Heart left ventricle (tissue), 16 donors: ENCODE data around the gene LRRC26. TPM values are rescaled to one million over a fixed set of nuclear protein-coding genes. Genes with fewer than 3 reads are reported as not detected.

ENCODE experiments used
- ATAC-seq, 4 donors: fragments of 200-7000 bp; cut with Tn5 transposase; one replicate each; pipeline ENCODE4 v1.9.1; 2020 to 2022; ENCODE audit warnings: moderate library complexity in 4 of 4, mild to moderate bottlenecking in 3 of 4, moderate number of reproducible peaks in 1 of 4
- DNase-seq, 5 donors: peaks; one replicate each; pipeline ENCODE4 v3.0.0-alpha.2; 2020
- H3K27ac ChIP-seq, 12 donors: fragments of 200-600 bp; sonication (generic) in 4 of 12; one replicate each; pipeline versions ENCODE4 v1.5.0 to v1.8.0; 2016 to 2022; ENCODE audit warnings: mild to moderate bottlenecking in 2 of 12
- H3K27me3 ChIP-seq, 9 donors: fragments of 200-600 bp; sonication (generic) in 2 of 9; one replicate each; pipeline versions ENCODE4 v1.5.1 to v1.8.0; 2016 to 2022; ENCODE audit warnings: mild to moderate bottlenecking in 3 of 9
- H3K36me3 ChIP-seq, 9 donors: fragments of 200-600 bp; sonication (generic) in 2 of 9; one replicate each; pipeline versions ENCODE4 v1.5.0 to v1.8.0; 2018 to 2022; ENCODE audit warnings: mild to moderate bottlenecking in 2 of 9
- H3K4me1 ChIP-seq, 12 donors: fragments of 200-600 bp; sonication (generic) in 4 of 12; one replicate each; pipeline versions ENCODE4 v1.5.0 to v1.8.0; 2016 to 2022; ENCODE audit warnings: mild to moderate bottlenecking in 3 of 12
- H3K4me3 ChIP-seq, 12 donors: fragments of 200-600 bp; sonication (generic) in 4 of 12; one replicate each; pipeline versions ENCODE4 v1.5.0 to v1.8.0; 2017 to 2022; ENCODE audit warnings: mild to moderate bottlenecking in 9 of 12, moderate library complexity in 4 of 12
- H3K9me3 ChIP-seq, 12 donors: fragments of 200-600 bp; sonication (generic) in 4 of 12; one replicate each; pipeline versions ENCODE4 v1.5.0 to v1.8.0; 2016 to 2022; ENCODE audit warnings: mild to moderate bottlenecking in 1 of 12
- POLR2A ChIP-seq, 2 donors: fragments of 450-650 bp; IDR thresholded peaks; one replicate each; pipeline ENCODE4 v1.6.1; 2017; ENCODE audit warnings: antibody characterized with exemption in 2 of 2, mild to moderate bottlenecking in 2 of 2, moderate library complexity in 2 of 2
- WGBS, 4 donors: extraction: QIAGEN DNeasy Blood & Tissue Kit in 2 of 4; methylation state at CpG; one replicate each; pipeline versions ENCODE4 v1.1.5 to v1.1.7; 2013 to 2018; 5-methylcytosine and 5-hydroxymethylcytosine counted together
- intact Hi-C, 10 donors: fragments of 100-400 bp; cut with DNase I; formaldehyde crosslinking; loops; one replicate each; pipeline versions ENCODE4 v1.11.1 to v1.14.2; 2022
- polyA plus RNA-seq, 2 donors: library from polyadenylated mRNA; stranded (reverse); fragments of 200-250 nt; gene quantifications; one replicate each; pipeline ENCODE4 v1.2.3, GENCODE V29; 2013
- total RNA-seq, 9 donors: library from RNA; depleted of rRNA in 2 of 9; stranded (reverse); fragments of >200 nt in 2 of 9; fragmentation: NEBNext Ultra II Directional in 3 of 9; extraction: Animal tissue kit (Norgen Biotek cat#: 25700) in 3 of 9; gene quantifications; one replicate each; pipeline versions ENCODE4 v1.1.0 to v1.2.4, GENCODE V29; 2016 to 2023
- TF ChIP-seq, protein P1 (sequence below), 12 donors: fragments of 200-600 bp; sonication (generic) in 4 of 12; IDR thresholded peaks; one replicate each; pipeline versions ENCODE4 v1.5.0 to v1.8.0; 2018 to 2022; ENCODE audit warnings: antibody characterized with exemption in 12 of 12, mild to moderate bottlenecking in 5 of 12
- donor health status: ischemic (EF 13 %, LVEDD 7.1; RV severe dilation, severe dysfunction).
- donor health status: healthy with polysubstance abuse.
- donor health status: DM: no; HTN: yes; CAD: no.
- donor health status: DM: no; HTN: no; CAD: no.
- donor health status: ischemic (EF 25% LVEDD 6.9; RV normal size, moderate dysfunction).
- donor health status: ischemic (EF 25% LVEDD 5.7; RV mildly dilated, moderate dysfunction).
- donor health status: healthy.
- donor health status: DM: yes; HTN: yes; CAD: no.
- donor health status: ischemic (EF 35%, LVEDD 5.7; RV mildly dilated, moderate dysfunction).
- donor health status: nonischemic (EF 11% LVEDD 7.7; RV severe dilation, severe dysfunction).
- donor health status: DM: yes; HTN: yes; CAD: no.
- donor health status: PGD.
- donor health status: ischemic (EF 29% LVEDD 5.4; RV normal size, mild dysfunction).
- donor health status: nonischemic (EF 23%, LVEDD 6.1; RV moderate dilation, normal function).

Gene LRRC26
- total and polyA plus RNA-seq, 11 donors: not detected

DNA sequence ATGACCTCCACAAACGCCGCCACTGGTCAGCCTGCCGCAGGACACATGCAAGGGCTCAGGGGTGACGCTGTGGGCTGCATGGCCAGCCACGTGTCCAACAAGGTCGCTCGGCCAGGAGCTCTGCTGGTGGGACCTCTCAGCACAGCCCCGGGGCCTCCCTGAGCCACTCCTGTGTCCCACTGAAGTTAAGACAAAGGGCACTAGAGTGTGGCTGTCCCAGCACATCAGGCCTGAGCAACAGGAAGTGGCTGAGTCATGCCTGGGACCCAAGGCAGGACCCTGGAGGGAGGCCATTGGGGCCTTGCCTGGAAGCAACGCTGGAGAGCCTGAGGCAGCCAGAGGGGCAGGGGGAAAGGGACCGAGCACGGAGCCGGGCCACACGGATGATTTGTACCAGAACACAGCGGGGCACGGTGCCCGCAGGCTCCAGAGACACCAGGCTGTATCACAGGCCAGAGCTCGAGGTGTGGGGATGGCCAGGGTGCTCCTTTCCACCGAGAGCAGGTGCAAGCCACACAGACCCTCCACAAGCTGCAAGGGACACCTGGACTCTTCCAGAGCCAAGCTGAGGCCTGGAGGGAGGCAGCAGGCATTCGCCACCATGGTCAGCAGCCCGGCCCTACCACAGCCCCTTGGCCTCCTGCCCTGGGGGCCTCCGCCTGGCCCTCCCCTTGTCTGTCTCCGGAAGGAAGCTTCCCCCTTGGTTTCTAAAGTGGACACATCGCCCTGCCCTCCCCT is 8.5 kb upstream of the LRRC26 start:
- Histone ChIP-seq H3K9me3 (no peaks in the 10 kb centered on the region), H3K27ac (no peak overlapping the region), H3K36me3 (peaks cover 0 to 65% (median 53%) of the 10 kb centered on the region in 9 donors), H3K4me3 (no peak overlapping the region), H3K4me1 (peaks cover 0 to 4% (median 0%) of the 10 kb centered on the region in 12 donors), H3K27me3 (peaks cover 0 to under 1% (median 0%) of the 10 kb centered on the region in 9 donors)
- intact Hi-C loops: no loop called here
- 85 to 89% (median 87%) methylated on average over 21 to 23 of the region's 23 CpGs for WGBS, 4 donors
- TF ChIP-seq POLR2A (IDR thresholded peaks at IDR 0.05): no peak
- TF ChIP-seq, protein P1, sequence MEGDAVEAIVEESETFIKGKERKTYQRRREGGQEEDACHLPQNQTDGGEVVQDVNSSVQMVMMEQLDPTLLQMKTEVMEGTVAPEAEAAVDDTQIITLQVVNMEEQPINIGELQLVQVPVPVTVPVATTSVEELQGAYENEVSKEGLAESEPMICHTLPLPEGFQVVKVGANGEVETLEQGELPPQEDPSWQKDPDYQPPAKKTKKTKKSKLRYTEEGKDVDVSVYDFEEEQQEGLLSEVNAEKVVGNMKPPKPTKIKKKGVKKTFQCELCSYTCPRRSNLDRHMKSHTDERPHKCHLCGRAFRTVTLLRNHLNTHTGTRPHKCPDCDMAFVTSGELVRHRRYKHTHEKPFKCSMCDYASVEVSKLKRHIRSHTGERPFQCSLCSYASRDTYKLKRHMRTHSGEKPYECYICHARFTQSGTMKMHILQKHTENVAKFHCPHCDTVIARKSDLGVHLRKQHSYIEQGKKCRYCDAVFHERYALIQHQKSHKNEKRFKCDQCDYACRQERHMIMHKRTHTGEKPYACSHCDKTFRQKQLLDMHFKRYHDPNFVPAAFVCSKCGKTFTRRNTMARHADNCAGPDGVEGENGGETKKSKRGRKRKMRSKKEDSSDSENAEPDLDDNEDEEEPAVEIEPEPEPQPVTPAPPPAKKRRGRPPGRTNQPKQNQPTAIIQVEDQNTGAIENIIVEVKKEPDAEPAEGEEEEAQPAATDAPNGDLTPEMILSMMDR (IDR thresholded peaks at IDR 0.05): no peak
- ATAC-seq: peak in 1 of 4 donors; percentile 10
- no peak for DNase-seq

DNA sequence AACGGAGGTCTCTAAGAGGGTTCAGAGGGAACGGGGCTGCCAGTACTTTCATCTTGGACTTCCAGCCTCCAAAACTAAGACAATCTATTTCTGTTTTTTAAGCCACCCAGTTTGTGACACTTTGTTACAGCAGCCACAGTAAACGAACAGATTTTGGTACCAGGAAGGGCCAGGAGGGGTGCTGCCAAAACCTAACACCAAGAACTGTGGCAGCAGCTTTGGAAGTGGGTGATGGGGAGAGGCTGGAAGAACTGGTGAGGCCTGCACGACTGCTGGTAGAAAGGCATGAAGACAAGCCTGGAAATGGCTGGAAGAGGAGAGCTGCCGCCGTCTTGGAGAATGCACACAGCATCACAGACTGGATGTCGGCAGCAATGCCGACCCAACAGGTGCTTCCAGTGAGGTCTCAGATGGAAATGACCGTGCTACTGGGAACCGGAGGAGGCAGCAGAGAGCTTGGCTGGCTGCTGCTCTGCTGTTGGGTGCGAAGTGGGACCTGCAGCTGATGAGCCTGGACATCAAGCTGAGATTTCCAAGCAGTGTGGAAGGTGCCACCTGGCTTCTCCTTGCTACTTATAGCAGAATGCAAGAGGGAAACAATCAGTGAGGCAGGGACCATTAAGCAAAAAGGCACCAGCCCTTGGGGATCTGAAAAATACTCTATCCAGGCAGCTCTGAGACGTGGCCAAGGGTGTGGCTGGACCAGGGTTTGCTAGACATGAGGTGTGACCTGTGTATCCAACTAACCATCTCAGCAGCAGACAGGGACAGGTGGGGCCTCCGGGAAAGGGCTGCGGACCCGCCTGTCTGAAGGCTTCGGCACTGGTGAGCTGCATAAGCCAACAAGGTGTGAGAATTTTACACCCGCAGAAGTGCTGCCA is 6.7 kb upstream of the LRRC26 start:
- peak in 2 of 4 donors; percentile 37 to 44 for ATAC-seq
- no peak for TF ChIP-seq POLR2A (IDR thresholded peaks at IDR 0.05)
- TF ChIP-seq, protein P1 (IDR thresholded peaks at IDR 0.05): peak in 8 of 12 donors; percentile 22 to 52 (median 42)
- peaks cover 0 to 16% (median 0%) of the 10 kb centered on the region in 9 donors for H3K27me3 ChIP-seq
- H3K4me3 ChIP-seq: no peak overlapping the region
- peaks cover 0 to 4% (median 0%) of the 10 kb centered on the region in 12 donors for H3K4me1 ChIP-seq
- WGBS, 4 donors: 52 to 62% (median 56%) methylated on average over 13 to 17 of the region's 17 CpGs
- no peak for DNase-seq
- no peaks in the 10 kb centered on the region for H3K9me3 ChIP-seq
- peaks cover 0 to 47% (median 36%) of the 10 kb centered on the region in 9 donors for H3K36me3 ChIP-seq
- intact Hi-C loops: no loop called here
- no peak overlapping the region for H3K27ac ChIP-seq

DNA sequence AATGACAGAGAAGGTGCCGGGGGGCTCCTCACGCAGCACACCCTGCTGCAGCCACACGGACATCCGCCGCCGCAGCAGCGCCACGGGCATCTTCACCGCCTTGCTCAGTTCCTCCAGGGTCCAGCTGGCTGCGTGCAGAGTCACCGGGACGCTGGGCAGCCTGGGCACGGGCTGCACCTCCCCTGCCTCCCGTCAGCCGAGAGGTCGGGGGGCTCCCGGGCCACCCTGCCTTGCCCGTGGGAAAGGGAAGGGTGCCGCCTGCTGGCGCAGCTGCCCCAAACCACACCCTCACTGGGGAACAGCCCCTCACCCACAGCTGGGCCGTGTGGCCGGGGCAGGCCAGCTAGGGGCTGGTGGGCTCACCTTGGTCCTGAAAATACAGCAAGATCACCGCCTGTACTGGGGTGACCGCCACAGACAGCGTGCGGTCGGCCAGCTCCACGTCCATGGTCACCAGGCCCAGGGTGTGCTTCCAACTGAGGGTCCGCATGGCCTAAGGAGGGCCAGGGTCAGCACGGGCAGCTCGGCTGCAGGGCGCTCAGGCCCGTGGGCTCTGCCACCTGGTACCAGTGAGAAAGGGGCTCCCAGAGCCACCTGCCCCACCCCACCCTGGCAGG is 5.6 kb upstream of the LRRC26 start:
- 27 to 65% (median 41%) methylated on average over 12 to 33 of the region's 33 CpGs for WGBS, 4 donors
- Histone ChIP-seq H3K4me3 (no peak overlapping the region), H3K9me3 (no peaks in the 10 kb centered on the region), H3K4me1 (peaks cover 0 to 4% (median 0%) of the 10 kb centered on the region in 12 donors), H3K27me3 (peaks cover 0 to 22% (median 2%) of the 10 kb centered on the region in 9 donors), H3K27ac (no peak overlapping the region), H3K36me3 (peaks cover 0 to 36% (median 25%) of the 10 kb centered on the region in 9 donors)
- intact Hi-C loops: no loop called here
- TF ChIP-seq, protein P1 (IDR thresholded peaks at IDR 0.05): peak in 1 of 12 donors; percentile 18
- no peak for TF ChIP-seq POLR2A (IDR thresholded peaks at IDR 0.05)
- DNase-seq (no peak), ATAC-seq (peak in 1 of 4 donors; percentile 9)
